ENCODE data around the gene ADARB1.
"Not testable (repeated sequence)": the region's sequence is repeated elsewhere in the genome, so short reads cannot be mapped to it uniquely, and the experiment has no call there.

The ADARB1 gene

GRCh38 chr21:45145146-45145545, 70.8 kb downstream of the ADARB1 start:
- no peak overlapping the region for H3K9ac ChIP-seq
- H3K36me3 ChIP-seq (ENCODE audit: control insufficient read depth, insufficient read depth, low read length), result no peaks in the 10 kb centered on the region
- H3K4me2 ChIP-seq (ENCODE audit: low read length), result no peak overlapping the region
- H3K4me3 ChIP-seq (ENCODE audit: low read depth, low read length), result no peak overlapping the region
- H3K79me2 ChIP-seq, result no peaks in the 10 kb centered on the region
- no peak overlapping the region for H3K27ac ChIP-seq
- TF ChIP-seq, protein P1, sequence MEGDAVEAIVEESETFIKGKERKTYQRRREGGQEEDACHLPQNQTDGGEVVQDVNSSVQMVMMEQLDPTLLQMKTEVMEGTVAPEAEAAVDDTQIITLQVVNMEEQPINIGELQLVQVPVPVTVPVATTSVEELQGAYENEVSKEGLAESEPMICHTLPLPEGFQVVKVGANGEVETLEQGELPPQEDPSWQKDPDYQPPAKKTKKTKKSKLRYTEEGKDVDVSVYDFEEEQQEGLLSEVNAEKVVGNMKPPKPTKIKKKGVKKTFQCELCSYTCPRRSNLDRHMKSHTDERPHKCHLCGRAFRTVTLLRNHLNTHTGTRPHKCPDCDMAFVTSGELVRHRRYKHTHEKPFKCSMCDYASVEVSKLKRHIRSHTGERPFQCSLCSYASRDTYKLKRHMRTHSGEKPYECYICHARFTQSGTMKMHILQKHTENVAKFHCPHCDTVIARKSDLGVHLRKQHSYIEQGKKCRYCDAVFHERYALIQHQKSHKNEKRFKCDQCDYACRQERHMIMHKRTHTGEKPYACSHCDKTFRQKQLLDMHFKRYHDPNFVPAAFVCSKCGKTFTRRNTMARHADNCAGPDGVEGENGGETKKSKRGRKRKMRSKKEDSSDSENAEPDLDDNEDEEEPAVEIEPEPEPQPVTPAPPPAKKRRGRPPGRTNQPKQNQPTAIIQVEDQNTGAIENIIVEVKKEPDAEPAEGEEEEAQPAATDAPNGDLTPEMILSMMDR (IDR thresholded peaks at IDR 0.05), result no peak
- no peak overlapping the region for H2AFZ ChIP-seq
- no peaks in the 10 kb centered on the region for H3K4me1 ChIP-seq
- H3K27me3 ChIP-seq (ENCODE audit: control insufficient read depth, insufficient read depth, low read length), result no peaks in the 10 kb centered on the region
- H3K9me3 ChIP-seq (ENCODE audit: control insufficient read depth, low read length), result no peaks in the 10 kb centered on the region

DNA sequence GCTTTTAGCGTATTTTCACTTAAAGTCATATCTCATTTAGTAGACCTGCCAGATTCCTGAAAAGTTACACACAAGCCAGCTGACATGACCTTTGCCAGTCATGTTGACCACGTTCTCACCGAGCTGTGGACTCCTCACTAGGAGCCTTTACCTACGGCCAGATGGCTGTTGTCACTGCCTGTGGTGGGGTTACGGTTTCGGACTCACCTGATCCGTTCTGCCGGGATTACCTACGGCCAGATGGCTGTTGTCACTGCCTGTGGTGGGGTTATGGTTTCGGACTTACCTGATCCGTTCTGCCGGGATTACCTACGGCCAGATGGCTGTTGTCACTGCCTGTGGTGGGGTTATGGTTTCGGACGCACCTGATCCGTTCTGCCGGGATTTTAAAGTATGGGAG, 71.5 kb downstream of the ADARB1 start:
- not testable (repeated sequence) for H3K4me3 ChIP-seq (ENCODE audit: low read depth, low read length); H3K27me3 ChIP-seq (ENCODE audit: control insufficient read depth, insufficient read depth, low read length); H3K79me2 ChIP-seq; H3K4me2 ChIP-seq (ENCODE audit: low read length); H3K27ac ChIP-seq; H3K9me3 ChIP-seq (ENCODE audit: control insufficient read depth, low read length); H3K36me3 ChIP-seq (ENCODE audit: control insufficient read depth, insufficient read depth, low read length); H3K9ac ChIP-seq; H3K4me1 ChIP-seq; H2AFZ ChIP-seq

- TF ChIP-seq, protein P1 (IDR thresholded peaks at IDR 0.05), result no peak
Measured at GRCh38 chr21:45146306-45146705, 71.9 kb downstream of the ADARB1 start.

GRCh38 chr21:45146801-45147200, 72.4 kb downstream of the ADARB1 start:
- Histone ChIP-seq H3K79me2 (no peaks in the 10 kb centered on the region), H3K4me2 (ENCODE audit: low read length) (no peak overlapping the region), H2AFZ (no peak overlapping the region), H3K4me1 (no peaks in the 10 kb centered on the region), H3K4me3 (ENCODE audit: low read depth, low read length) (no peak overlapping the region), H3K27ac (no peak overlapping the region), H3K36me3 (ENCODE audit: control insufficient read depth, insufficient read depth, low read length) (no peaks in the 10 kb centered on the region), H3K9me3 (ENCODE audit: control insufficient read depth, low read length) (no peaks in the 10 kb centered on the region), H3K9ac (no peak overlapping the region), H3K27me3 (ENCODE audit: control insufficient read depth, insufficient read depth, low read length) (no peaks in the 10 kb centered on the region)
- TF ChIP-seq, protein P1 (IDR thresholded peaks at IDR 0.05), result no peak

More at GRCh38 chr21:45146306-45146705, 71.9 kb downstream of the ADARB1 start:
- H3K4me3 ChIP-seq (ENCODE audit: low read depth, low read length), result no peak overlapping the region
- H3K4me2 ChIP-seq (ENCODE audit: low read length), result no peak overlapping the region
- H3K27me3 ChIP-seq (ENCODE audit: control insufficient read depth, insufficient read depth, low read length), result no peaks in the 10 kb centered on the region
- H2AFZ ChIP-seq, result no peak overlapping the region
- no peaks in the 10 kb centered on the region for H3K36me3 ChIP-seq (ENCODE audit: control insufficient read depth, insufficient read depth, low read length)
- H3K4me1 ChIP-seq, result no peaks in the 10 kb centered on the region
- H3K79me2 ChIP-seq, result no peaks in the 10 kb centered on the region
- no peaks in the 10 kb centered on the region for H3K9me3 ChIP-seq (ENCODE audit: control insufficient read depth, low read length)
- H3K9ac ChIP-seq, result no peak overlapping the region
- no peak overlapping the region for H3K27ac ChIP-seq

DNA sequence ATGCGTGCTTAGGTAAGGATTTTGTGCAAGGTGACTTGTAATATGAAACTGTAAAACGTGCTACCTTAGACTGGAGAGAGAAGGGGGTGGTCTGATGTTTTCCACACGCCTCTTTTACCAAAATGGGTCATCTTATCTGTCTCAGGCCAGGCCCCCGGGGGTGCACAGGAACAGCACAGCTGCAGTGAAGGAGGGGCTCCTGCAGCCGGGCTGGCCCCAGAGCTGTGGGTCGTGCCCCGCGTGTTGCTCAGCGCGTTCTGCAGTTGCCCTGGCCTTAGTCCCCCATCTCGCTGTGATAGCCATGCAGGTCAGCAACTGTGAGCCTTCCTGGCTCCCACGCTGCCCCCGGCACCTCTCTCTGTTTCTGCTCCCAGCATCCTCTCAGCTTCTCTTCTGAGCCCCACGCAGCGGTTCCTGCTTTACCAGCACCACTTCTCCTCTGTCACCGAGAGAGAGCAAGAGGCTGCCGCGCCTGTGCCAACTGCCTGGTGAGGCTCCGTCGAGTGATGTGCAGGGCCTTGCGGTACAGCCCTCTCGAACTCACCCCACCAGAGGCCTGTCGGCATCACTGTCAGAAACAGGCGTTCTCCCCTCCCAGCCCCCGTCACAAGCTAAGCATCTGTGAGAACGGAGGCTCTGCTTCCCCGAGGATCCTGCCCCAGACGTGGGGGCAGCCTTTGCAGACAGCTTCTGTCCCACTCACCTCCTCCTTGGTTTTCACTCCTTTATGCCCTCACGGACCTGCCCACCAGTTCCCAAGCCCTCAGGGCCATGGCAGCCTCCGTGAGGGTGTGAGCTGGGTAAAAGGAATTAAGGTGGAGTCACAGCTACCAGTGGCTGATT, 73.3 kb downstream of the ADARB1 start:
- no peaks in the 10 kb centered on the region for H3K36me3 ChIP-seq (ENCODE audit: control insufficient read depth, insufficient read depth, low read length)
- H3K4me1 ChIP-seq, result no peaks in the 10 kb centered on the region
- H3K9me3 ChIP-seq (ENCODE audit: control insufficient read depth, low read length), result no peaks in the 10 kb centered on the region
- no peak overlapping the region for H3K9ac ChIP-seq
- H3K27me3 ChIP-seq (ENCODE audit: control insufficient read depth, insufficient read depth, low read length), result no peaks in the 10 kb centered on the region
- no peaks in the 10 kb centered on the region for H3K79me2 ChIP-seq
- TF ChIP-seq, protein P1 (IDR thresholded peaks at IDR 0.05), result no peak
- H2AFZ ChIP-seq, result no peak overlapping the region
- H3K4me2 ChIP-seq (ENCODE audit: low read length), result no peak overlapping the region
- H3K27ac ChIP-seq, result no peak overlapping the region
- no peak overlapping the region for H3K4me3 ChIP-seq (ENCODE audit: low read depth, low read length)
